Measurements from ENCODE around the gene FOXP1.

DNA sequence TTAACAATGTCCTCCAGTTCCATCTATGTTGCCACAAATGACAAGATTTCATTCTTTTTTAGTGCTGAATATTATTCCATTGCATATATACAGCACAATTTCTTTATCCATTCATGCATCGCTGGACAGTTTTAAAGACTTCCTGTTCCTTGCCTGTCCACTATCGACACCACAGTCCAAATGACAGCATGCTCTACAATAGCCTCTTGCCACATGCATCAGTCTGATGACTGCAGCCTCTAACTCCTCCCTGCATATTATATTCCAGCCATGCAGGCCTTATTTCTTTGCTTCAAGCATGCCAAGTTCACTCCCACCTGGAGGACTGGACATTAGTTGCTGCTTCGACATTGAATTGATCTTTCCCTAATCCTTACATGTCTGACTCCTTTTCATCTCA lies 306.2 kb downstream of the FOXP1 start:
- TF ChIP-seq POLR2AphosphoS5 (IDR thresholded peaks at IDR 0.05) (no peak), POLR2A (IDR thresholded peaks at IDR 0.05) (no peak)
- TF ChIP-seq, protein P1, sequence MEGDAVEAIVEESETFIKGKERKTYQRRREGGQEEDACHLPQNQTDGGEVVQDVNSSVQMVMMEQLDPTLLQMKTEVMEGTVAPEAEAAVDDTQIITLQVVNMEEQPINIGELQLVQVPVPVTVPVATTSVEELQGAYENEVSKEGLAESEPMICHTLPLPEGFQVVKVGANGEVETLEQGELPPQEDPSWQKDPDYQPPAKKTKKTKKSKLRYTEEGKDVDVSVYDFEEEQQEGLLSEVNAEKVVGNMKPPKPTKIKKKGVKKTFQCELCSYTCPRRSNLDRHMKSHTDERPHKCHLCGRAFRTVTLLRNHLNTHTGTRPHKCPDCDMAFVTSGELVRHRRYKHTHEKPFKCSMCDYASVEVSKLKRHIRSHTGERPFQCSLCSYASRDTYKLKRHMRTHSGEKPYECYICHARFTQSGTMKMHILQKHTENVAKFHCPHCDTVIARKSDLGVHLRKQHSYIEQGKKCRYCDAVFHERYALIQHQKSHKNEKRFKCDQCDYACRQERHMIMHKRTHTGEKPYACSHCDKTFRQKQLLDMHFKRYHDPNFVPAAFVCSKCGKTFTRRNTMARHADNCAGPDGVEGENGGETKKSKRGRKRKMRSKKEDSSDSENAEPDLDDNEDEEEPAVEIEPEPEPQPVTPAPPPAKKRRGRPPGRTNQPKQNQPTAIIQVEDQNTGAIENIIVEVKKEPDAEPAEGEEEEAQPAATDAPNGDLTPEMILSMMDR (IDR thresholded peaks at IDR 0.05) = no peak
